Measurements from ENCODE around the gene TNFRSF17.
A peak's percentile ranks its signal among the peaks of the same experiment; 100 is the strongest.

TNFRSF17 gene

DNA sequence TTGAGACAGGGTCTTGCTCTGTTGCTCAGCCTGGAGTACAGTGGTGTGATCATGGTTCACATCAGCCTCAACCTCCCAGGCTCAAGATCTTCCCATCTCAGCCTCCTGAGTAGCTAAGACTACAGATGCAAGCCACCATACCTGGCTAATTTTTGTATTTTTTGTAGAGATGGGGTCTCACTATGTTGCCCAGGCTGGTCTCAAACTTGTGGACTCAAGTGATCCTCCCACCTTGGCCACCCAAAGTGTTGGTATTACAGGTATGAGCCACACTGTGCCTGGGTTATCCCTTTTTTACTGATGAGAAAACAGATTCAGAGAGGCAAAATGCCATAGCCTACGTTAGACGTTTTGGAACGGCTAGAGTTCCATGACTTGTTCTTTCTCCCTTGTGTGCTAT is 41.6 kb downstream of the TNFRSF17 start:
- DNase-seq (ENCODE audit: low spot score): no peak

DNA sequence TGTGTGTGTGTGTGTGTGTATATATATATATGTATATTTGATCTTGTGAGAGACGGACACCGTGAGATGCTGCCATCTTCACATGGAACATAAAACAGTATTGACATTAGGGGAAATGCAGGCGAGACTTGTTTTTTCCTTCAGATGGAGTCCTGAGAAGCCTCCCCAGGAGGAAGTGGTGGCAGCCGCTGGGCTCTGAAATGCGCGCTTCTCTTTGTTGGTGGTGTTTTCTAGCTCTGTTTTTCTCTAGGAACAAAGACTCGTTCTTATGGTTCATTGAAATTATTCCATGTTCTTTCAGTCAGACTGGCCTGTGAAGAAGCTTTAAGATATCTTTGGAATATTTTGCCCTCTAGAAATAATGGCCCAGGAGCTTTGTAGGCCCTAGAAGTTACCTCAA is 44.5 kb downstream of the TNFRSF17 start:
- DNase-seq (ENCODE audit: low spot score): no peak

DNA sequence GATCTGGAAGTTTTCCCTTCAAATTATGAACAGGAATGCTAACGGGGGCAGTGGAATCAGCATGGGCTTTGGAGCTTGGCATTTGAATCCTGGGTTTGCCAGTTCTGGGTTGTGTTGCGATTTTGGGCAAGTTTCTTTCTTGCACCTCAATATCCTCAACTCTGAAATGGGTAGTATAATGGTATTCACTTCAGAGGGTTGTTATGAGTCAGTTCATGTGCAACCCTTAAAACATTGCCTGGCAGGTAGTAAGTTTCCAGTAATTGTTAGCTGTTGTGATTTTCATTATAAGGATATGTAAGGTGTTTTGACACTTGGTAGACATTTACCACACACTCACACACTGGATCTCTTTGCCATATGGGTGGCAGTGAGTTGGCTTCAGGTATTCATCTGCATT is 44.9 kb downstream of the TNFRSF17 start:
- DNase-seq (ENCODE audit: low spot score): peak; percentile 3

- no peak for DNase-seq (ENCODE audit: low spot score)
These were observed 45.6 kb downstream of the TNFRSF17 start for GRCh38 chr16:12010388-12011251.

DNA sequence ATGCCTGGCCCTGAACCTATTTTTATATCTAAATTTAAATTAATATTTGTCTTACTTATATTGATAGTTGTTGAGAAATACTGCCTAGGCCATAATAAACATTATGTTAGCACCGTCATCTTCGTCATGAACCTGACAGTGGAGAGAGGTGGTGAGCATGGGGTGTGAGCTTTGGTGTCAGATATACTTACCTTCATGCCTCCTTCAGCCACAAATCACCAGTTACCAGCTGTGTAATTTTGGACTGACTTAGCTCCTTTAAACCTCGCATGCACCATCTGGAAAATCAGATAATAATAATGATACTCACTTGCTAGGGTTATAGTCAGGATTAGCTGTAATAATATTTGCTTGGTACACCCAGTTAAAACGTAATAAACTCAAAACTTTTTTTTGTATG is 46.6 kb downstream of the TNFRSF17 start:
- no peak for DNase-seq (ENCODE audit: low spot score)

DNA sequence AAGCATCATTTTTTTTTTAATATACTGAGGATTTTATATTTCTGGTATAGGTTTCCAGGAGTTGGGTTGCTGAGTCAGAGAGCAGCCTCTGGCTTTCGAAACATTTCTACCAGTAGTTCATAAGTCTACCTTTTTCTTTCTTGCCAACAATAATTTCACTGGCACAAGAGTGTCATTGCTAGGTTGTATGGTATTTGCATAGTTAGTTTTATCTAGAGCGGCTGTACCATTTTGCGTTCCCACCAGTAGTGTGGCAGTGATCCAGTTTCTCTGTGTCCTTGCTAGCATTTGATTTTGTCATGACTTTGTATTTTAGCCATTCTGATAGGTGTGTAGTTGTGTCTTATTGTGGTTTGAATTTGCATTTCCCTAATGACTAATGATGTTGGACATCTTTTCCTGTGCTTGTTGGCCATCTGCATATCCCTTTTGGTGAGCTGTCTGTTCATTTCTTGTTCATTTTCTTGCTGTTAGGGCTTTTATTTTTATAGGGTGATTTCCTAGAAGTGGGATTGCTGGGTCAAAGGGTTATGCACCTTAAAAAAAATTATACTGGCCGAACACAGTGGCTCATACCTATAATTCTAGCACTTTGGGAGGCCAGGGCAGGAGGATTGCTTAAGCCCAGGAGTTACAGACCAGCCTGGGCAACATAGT is 51.4 kb downstream of the TNFRSF17 start:
- DNase-seq (ENCODE audit: low spot score): no peak

DNA sequence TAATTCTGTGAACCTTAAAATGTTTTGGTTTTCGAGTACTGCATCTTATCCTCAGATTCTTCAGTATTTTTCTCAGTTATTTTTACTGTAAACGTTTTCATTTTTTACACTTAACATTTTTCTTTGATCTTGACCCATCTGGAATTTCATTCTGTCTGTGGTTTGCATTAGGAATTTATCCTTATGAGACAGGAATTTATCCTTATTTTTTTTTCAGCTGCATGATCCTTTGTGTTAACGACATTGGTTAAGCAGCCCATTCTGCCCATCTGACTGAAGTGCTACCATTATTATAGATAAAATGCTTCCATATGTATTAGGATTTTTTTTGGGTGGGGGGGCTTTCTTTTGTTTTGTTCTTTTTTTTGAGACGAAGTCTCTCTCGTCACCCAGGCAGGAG is 52.5 kb downstream of the TNFRSF17 start:
- DNase-seq (ENCODE audit: low spot score): no peak
